H9 (cell line): ENCODE data around the gene ATP11B. TPM values are rescaled to one million over a fixed set of nuclear protein-coding genes. Genes with fewer than 3 reads are reported as not detected.
A peak's percentile ranks its signal among the peaks of the same experiment; 100 is the strongest.

Experiments used
- DNase-seq: peaks from one replicate; pipeline ENCODE4 v3.0.0-alpha.2; 2017
- H2AFZ ChIP-seq: one replicate; pipeline ENCODE4 v1.6.1; 2013; ENCODE audit warnings: mild to moderate bottlenecking, low read length, control low read depth, moderate library complexity
- H2AK5ac ChIP-seq: 2 replicates; pipeline ENCODE4 v1.6.1; 2013; ENCODE audit warnings: low read length, control low read depth, mixed read lengths; ENCODE audit not compliant: insufficient read length
- H2BK120ac ChIP-seq: one replicate; pipeline ENCODE4 v1.6.1; 2013; ENCODE audit warnings: low read depth, mild to moderate bottlenecking, low read length, control low read depth, inconsistent platforms; ENCODE audit not compliant: poor library complexity, severe bottlenecking
- H2BK12ac ChIP-seq: 2 replicates; pipeline ENCODE4 v1.6.1; 2013; ENCODE audit warnings: low read length, control low read depth, mixed read lengths, low read depth; ENCODE audit not compliant: insufficient read length
- H2BK15ac ChIP-seq: 2 replicates; pipeline ENCODE4 v1.6.1; 2013; ENCODE audit warnings: low read depth, low read length, control low read depth
- H2BK20ac ChIP-seq: one replicate; pipeline ENCODE4 v1.6.1; 2013; ENCODE audit warnings: low read depth, mild to moderate bottlenecking, low read length, control low read depth, inconsistent platforms; ENCODE audit not compliant: poor library complexity, severe bottlenecking
- H2BK5ac ChIP-seq: 2 replicates; pipeline ENCODE4 v1.6.1; 2013; ENCODE audit warnings: low read length, control low read depth, mixed read lengths; ENCODE audit not compliant: insufficient read length
- H3K14ac ChIP-seq: 2 replicates; pipeline ENCODE4 v1.6.1; 2013; ENCODE audit warnings: low read length, control low read depth; ENCODE audit not compliant: insufficient read depth
- H3K18ac ChIP-seq: 2 replicates; pipeline ENCODE4 v1.6.1; 2013; ENCODE audit warnings: low read depth, mild to moderate bottlenecking, mixed read lengths, low read length, control low read depth; ENCODE audit not compliant: insufficient read length
- H3K23ac ChIP-seq: 2 replicates; pipeline ENCODE4 v1.6.1; 2013; ENCODE audit warnings: low read length, control low read depth, mixed read lengths, low read depth; ENCODE audit not compliant: insufficient read length
- H3K23me2 ChIP-seq: 2 replicates; pipeline ENCODE4 v1.6.1; 2013; ENCODE audit warnings: low read depth, mild to moderate bottlenecking, mixed read lengths, low read length, control low read depth; ENCODE audit not compliant: insufficient read length, poor library complexity, severe bottlenecking
- H3K27ac ChIP-seq: 2 replicates; pipeline ENCODE4 v1.5.1; 2013; ENCODE audit warnings: low read length, control low read depth, mixed read lengths, low read depth; ENCODE audit not compliant: insufficient read length
- H3K27me3 ChIP-seq: 2 replicates; pipeline ENCODE4 v1.6.1; 2013; ENCODE audit warnings: low read length, control low read depth, inconsistent platforms; ENCODE audit not compliant: insufficient read depth
- H3K4ac ChIP-seq: 2 replicates; pipeline ENCODE4 v1.6.1; 2013; ENCODE audit warnings: low read depth, mild to moderate bottlenecking, control low read depth, inconsistent platforms, low read length, moderate library complexity
- H3K4me1 ChIP-seq: 2 replicates; pipeline ENCODE4 v1.6.1; 2013; ENCODE audit warnings: low read length, control low read depth, inconsistent platforms; ENCODE audit not compliant: insufficient read depth
- H3K4me2 ChIP-seq: 2 replicates; pipeline ENCODE4 v1.6.1; 2013; ENCODE audit warnings: low read length, control low read depth, mixed read lengths; ENCODE audit not compliant: insufficient read length, insufficient read depth
- H3K56ac ChIP-seq: 2 replicates; pipeline ENCODE4 v1.6.1; 2013; ENCODE audit warnings: low read depth, mild to moderate bottlenecking, mixed read lengths, low read length, control low read depth; ENCODE audit not compliant: insufficient read length
- H3K79me1 ChIP-seq: 2 replicates; pipeline ENCODE4 v1.6.1; 2013; ENCODE audit warnings: low read depth, mild to moderate bottlenecking, moderate library complexity, low read length, control low read depth, inconsistent platforms; ENCODE audit not compliant: insufficient read depth, poor library complexity, severe bottlenecking
- H3K79me2 ChIP-seq: 2 replicates; pipeline ENCODE4 v1.6.1; 2013; ENCODE audit warnings: low read length, control low read depth, inconsistent platforms; ENCODE audit not compliant: insufficient read depth
- H3K9ac ChIP-seq: 2 replicates; pipeline ENCODE4 v1.6.1; 2013; ENCODE audit warnings: low read length, control low read depth, mixed read lengths; ENCODE audit not compliant: insufficient read length; ENCODE audit errors: extremely low read depth
- H3K9me3 ChIP-seq: one replicate; pipeline ENCODE4 v1.6.1; 2013; ENCODE audit warnings: low read depth, low read length, inconsistent platforms; ENCODE audit not compliant: control insufficient read depth
- H3T11ph ChIP-seq: one replicate; pipeline ENCODE4 v1.6.1; 2013; ENCODE audit warnings: mild to moderate bottlenecking, low read length, control low read depth, inconsistent platforms
- H4K20me1 ChIP-seq: one replicate; pipeline ENCODE4 v1.6.1; 2013; ENCODE audit not compliant: control insufficient read depth, insufficient read length, insufficient read depth
- H4K5ac ChIP-seq: 2 replicates; pipeline ENCODE4 v1.6.1; 2013; ENCODE audit warnings: low read depth, mild to moderate bottlenecking, mixed read lengths, low read length, control low read depth; ENCODE audit not compliant: insufficient read length
- H4K8ac ChIP-seq: replicated peaks from 2 replicates; pipeline ENCODE4 v1.6.1; 2013; ENCODE audit warnings: low read length, control low read depth, mixed read lengths, low read depth; ENCODE audit not compliant: insufficient read length
- H4K91ac ChIP-seq: 2 replicates; pipeline ENCODE4 v1.6.1; 2013; ENCODE audit warnings: low read depth, mild to moderate bottlenecking, moderate library complexity, mixed read lengths, low read length, control low read depth; ENCODE audit not compliant: insufficient read length
- H3K27ac Mint-ChIP-seq, 3 experiments: 2 replicates in 2 of 3; 3 replicates in 1 of 3; pipeline ENCODE4 v1.8.0; 2020 to 2021; ENCODE audit warnings: mixed read lengths in 3 of 3, mild to moderate bottlenecking in 1 of 3, moderate library complexity in 1 of 3
- H3K27me3 Mint-ChIP-seq: 2 replicates; pipeline ENCODE4 v1.8.0; 2021; ENCODE audit warnings: low read depth, mild to moderate bottlenecking, moderate library complexity, mixed read lengths
- H3K36me3 Mint-ChIP-seq, 3 experiments: 2 replicates in 2 of 3; 3 replicates in 1 of 3; pipeline ENCODE4 v1.8.0; 2020 to 2021; ENCODE audit warnings: low read depth in 3 of 3, mixed read lengths in 3 of 3; ENCODE audit not compliant: insufficient read depth in 1 of 3
- H3K4me1 Mint-ChIP-seq, 2 experiments: 2 replicates each; pipeline ENCODE4 v1.8.0; 2020; ENCODE audit warnings: mixed read lengths in 2 of 2
- H3K4me3 Mint-ChIP-seq, 2 experiments: 2 replicates in 1 of 2; 3 replicates in 1 of 2; pipeline ENCODE4 v1.8.0; 2020 to 2021; ENCODE audit warnings: mild to moderate bottlenecking in 2 of 2, mixed read lengths in 2 of 2, moderate library complexity in 1 of 2
- H3K9me3 Mint-ChIP-seq, 2 experiments: 2 replicates in 1 of 2; 3 replicates in 1 of 2; pipeline ENCODE4 v1.8.0; 2020; ENCODE audit warnings: mild to moderate bottlenecking in 2 of 2, mixed read lengths in 2 of 2, moderate library complexity in 1 of 2
- WGBS: extraction: QIAGEN DNeasy Blood & Tissue Kit; methylation state at CpG from one replicate; pipeline ENCODE4 v1.1.7; 2013; ENCODE audit warnings: missing lambda C conversion rate, low lambda C conversion rate, mixed read lengths; ENCODE audit not compliant: insufficient read length; ENCODE audit errors: extremely low coverage; 5-methylcytosine and 5-hydroxymethylcytosine counted together
- total RNA-seq: library from RNA; stranded (reverse); gene quantifications from 2 replicates; pipeline ENCODE4 v1.2.1, GENCODE V29; 2021
- TF ChIP-seq, protein P1 (sequence below): fragments of 200-600 bp; sonication (generic); conservative IDR thresholded peaks from 3 replicates; pipeline ENCODE4 v1.8.0; 2021; ENCODE audit warnings: antibody characterized with exemption, mild to moderate bottlenecking

Gene ATP11B
- total RNA-seq, 1 experiment from 2014 or later = 30.0 TPM

DNA sequence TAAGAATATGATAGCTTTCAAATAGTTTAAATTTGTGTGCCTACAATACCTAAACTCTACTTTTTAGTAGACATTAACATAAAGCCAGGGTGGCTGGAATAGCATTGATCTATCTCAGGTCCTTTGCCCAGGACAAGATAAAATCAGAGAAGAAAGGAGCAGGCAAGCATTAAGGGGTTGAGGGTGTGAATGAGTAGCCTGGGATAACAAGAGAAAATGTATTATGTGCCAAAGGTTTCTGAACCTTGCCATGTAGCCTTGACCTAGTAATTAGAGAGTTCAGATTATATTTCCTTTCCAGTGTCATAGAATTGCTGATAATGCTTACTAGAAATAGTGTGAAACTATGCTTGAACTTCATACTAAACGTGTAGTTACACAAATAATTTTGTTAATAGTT is 22.9 kb downstream of the ATP11B start:
- TF ChIP-seq, protein P1, sequence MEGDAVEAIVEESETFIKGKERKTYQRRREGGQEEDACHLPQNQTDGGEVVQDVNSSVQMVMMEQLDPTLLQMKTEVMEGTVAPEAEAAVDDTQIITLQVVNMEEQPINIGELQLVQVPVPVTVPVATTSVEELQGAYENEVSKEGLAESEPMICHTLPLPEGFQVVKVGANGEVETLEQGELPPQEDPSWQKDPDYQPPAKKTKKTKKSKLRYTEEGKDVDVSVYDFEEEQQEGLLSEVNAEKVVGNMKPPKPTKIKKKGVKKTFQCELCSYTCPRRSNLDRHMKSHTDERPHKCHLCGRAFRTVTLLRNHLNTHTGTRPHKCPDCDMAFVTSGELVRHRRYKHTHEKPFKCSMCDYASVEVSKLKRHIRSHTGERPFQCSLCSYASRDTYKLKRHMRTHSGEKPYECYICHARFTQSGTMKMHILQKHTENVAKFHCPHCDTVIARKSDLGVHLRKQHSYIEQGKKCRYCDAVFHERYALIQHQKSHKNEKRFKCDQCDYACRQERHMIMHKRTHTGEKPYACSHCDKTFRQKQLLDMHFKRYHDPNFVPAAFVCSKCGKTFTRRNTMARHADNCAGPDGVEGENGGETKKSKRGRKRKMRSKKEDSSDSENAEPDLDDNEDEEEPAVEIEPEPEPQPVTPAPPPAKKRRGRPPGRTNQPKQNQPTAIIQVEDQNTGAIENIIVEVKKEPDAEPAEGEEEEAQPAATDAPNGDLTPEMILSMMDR = no peak
- Histone ChIP-seq H3K79me2 (no peaks in the 10 kb centered on the region; the same call in 1 of the 2 replicates), H3K27ac (no peak overlapping the region), H3K4ac (no peak overlapping the region), H2AK5ac (no peak overlapping the region), H3K27me3 (no peaks in the 10 kb centered on the region), H3K23ac (no peak overlapping the region), H3K79me1 (no peaks in the 10 kb centered on the region), H4K5ac (no peak overlapping the region), H3K4me1 (no peaks in the 10 kb centered on the region), H3T11ph (no peak overlapping the region), H3K14ac (no peak overlapping the region), H3K4me2 (no peak overlapping the region), H2AFZ (no peak overlapping the region), H4K20me1 (no peaks in the 10 kb centered on the region), H3K56ac (no peak overlapping the region), H2BK120ac (no peak overlapping the region), H4K8ac (no peak overlapping the region), H2BK15ac (no peak overlapping the region), H3K9ac (no peak overlapping the region), H3K9me3 (no peaks in the 10 kb centered on the region), H2BK5ac (no peak overlapping the region), H3K18ac (no peak overlapping the region), H3K23me2 (no peaks in the 10 kb centered on the region), H2BK20ac (no peak overlapping the region), H4K91ac (no peak overlapping the region), H2BK12ac (no peak overlapping the region)
- Mint-ChIP-seq H3K4me1 (peaks cover 0 to 5% of the 10 kb centered on the region in 2 experiments; a peak in 1 of 4 replicates), H3K9me3 (no peaks in the 10 kb centered on the region), H3K4me3 (no peak overlapping the region), H3K27me3 (no peaks in the 10 kb centered on the region), H3K36me3 (peaks cover 0 to 2% (median 0%) of the 10 kb centered on the region in 3 experiments; a peak in 1 of 7 replicates), H3K27ac (peak overlapping the region in 1 of 3 experiments; percentile 55; a peak in 1 of 7 replicates)
- DNase-seq = no peak
- WGBS = no CpG with 5 or more reads among the region's 1 CpG
